NCI-H526 treated with DMSO at 0.1 percent for 48 hours (cell line): ENCODE data around the gene FRMD5.

Experiments used
- DNase-seq: peaks from one replicate; lab custom pipeline; 2025; lab: John Stamatoyannopoulos, UW

The FRMD5 gene

GRCh38 chr15:44093836-44094235 lies 101.2 kb downstream of the FRMD5 start:
- no peak for DNase-seq

- no peak for DNase-seq
Observed at GRCh38 chr15:44092221-44092620, 102.8 kb downstream of the FRMD5 start.

GRCh38 chr15:44087578-44088465 lies 107.2 kb downstream of the FRMD5 start:
- no peak for DNase-seq

GRCh38 chr15:44084770-44085169 lies 110.3 kb downstream of the FRMD5 start:
- peak; percentile 45 for DNase-seq

- peak; percentile 63 for DNase-seq
Observed at GRCh38 chr15:44084171-44084570, 110.9 kb downstream of the FRMD5 start.

GRCh38 chr15:44082558-44083157 lies 112.4 kb downstream of the FRMD5 start:
- no peak for DNase-seq

GRCh38 chr15:44081026-44082013 lies 113.8 kb downstream of the FRMD5 start:
- no peak for DNase-seq

- peak; percentile 24 for DNase-seq
Observed at GRCh38 chr15:44075535-44075934, 119.5 kb downstream of the FRMD5 start.

- no peak for DNase-seq
Observed at GRCh38 chr15:44069489-44069888, 125.6 kb downstream of the FRMD5 start.

GRCh38 chr15:44068347-44068746 lies 126.7 kb downstream of the FRMD5 start:
- no peak for DNase-seq

- peak; percentile 57 for DNase-seq
Observed at GRCh38 chr15:44066211-44066827, 128.8 kb downstream of the FRMD5 start.

- DNase-seq: no peak
Observed at GRCh38 chr15:44064706-44065105, 130.4 kb downstream of the FRMD5 start.

- no peak for DNase-seq
Observed at GRCh38 chr15:44058126-44058525, 136.9 kb downstream of the FRMD5 start.

- no peak for DNase-seq
Observed at GRCh38 chr15:44045661-44046060, 149.4 kb downstream of the FRMD5 start.

GRCh38 chr15:44045217-44045616 lies 149.9 kb downstream of the FRMD5 start:
- no peak for DNase-seq

- DNase-seq: no peak
Observed at GRCh38 chr15:44038755-44039191, 156.3 kb downstream of the FRMD5 start.

- no peak for DNase-seq
Observed at GRCh38 chr15:44035781-44036699, 159.0 kb downstream of the FRMD5 start.

GRCh38 chr15:44034933-44035624 lies 160.0 kb downstream of the FRMD5 start:
- no peak for DNase-seq

- DNase-seq: no peak
Observed at GRCh38 chr15:44034334-44034733, 160.7 kb downstream of the FRMD5 start.

GRCh38 chr15:44033894-44034293 lies 161.2 kb downstream of the FRMD5 start:
- no peak for DNase-seq
